OCI-LY7 (cell line): Measurements from ENCODE around the gene ENOSF1. TPM values are rescaled to one million over a fixed set of nuclear protein-coding genes. Genes with fewer than 3 reads are reported as not detected.

Experiments used
- BruUV-seq: library from RNA; stranded (reverse); fragments of 400-500 nt; replicated peaks from 2 replicates; lab custom pipeline; 2021; lab: Mats Ljungman, UMichigan
- CTCF ChIA-PET: fragments of 300-600 bp; sonication (Branson Sonifier 250); formaldehyde crosslinking; loops from one replicate; lab custom pipeline; 2022; ENCODE audit warnings: antibody characterized with exemption; ENCODE audit not compliant: unreplicated experiment; lab: Charles Lee
- POLR2A ChIA-PET: fragments of 300-600 bp; sonication (Branson Sonifier 250); formaldehyde crosslinking; loops from one replicate; lab custom pipeline; 2022; ENCODE audit warnings: antibody characterized with exemption; lab: Charles Lee
- DNase-seq: peaks from one replicate; pipeline ENCODE4 v3.0.0-alpha.2; 2015; ENCODE audit warnings: low spot score
- H2AFZ ChIP-seq: fragments of 200-600 bp; sonication (generic), shearing (Covaris generic); 2 replicates; pipeline ENCODE4 v1.6.1; 2014; ENCODE audit warnings: mild to moderate bottlenecking, antibody characterized with exemption, low read length, moderate library complexity
- H3K27ac ChIP-seq: fragments of 200-600 bp; sonication (generic); 2 replicates; pipeline ENCODE4 v1.5.1; 2014; ENCODE audit warnings: mixed run types, low read depth, mild to moderate bottlenecking, moderate library complexity, low read length, inconsistent platforms; ENCODE audit not compliant: poor library complexity, severe bottlenecking
- H3K36me3 ChIP-seq: fragments of 200-600 bp; sonication (generic); 2 replicates; pipeline ENCODE4 v1.6.1; 2014; ENCODE audit warnings: mild to moderate bottlenecking, antibody characterized with exemption, low read length, moderate library complexity, mixed read lengths; ENCODE audit not compliant: insufficient read depth
- H3K4me1 ChIP-seq: fragments of 200-600 bp; sonication (generic); 2 replicates; pipeline ENCODE4 v1.5.1; 2014; ENCODE audit warnings: mild to moderate bottlenecking, low read length; ENCODE audit not compliant: insufficient read depth, poor library complexity, severe bottlenecking
- H3K4me2 ChIP-seq: fragments of 200-600 bp; sonication (generic); 2 replicates; pipeline ENCODE4 v1.6.1; 2014; ENCODE audit warnings: mild to moderate bottlenecking, low read length
- H3K4me3 ChIP-seq: fragments of 200-600 bp; sonication (generic); 2 replicates; pipeline ENCODE4 v1.5.1; 2014; ENCODE audit warnings: mild to moderate bottlenecking, low read depth, low read length; ENCODE audit not compliant: poor library complexity, severe bottlenecking
- H3K79me2 ChIP-seq: fragments of 200-600 bp; sonication (generic); 2 replicates; pipeline ENCODE4 v1.6.1; 2016; ENCODE audit warnings: low read depth, mild to moderate bottlenecking, low read length, moderate library complexity, mixed read lengths; ENCODE audit not compliant: insufficient read depth
- H3K9me2 ChIP-seq: fragments of 200-600 bp; sonication (generic); 2 replicates; pipeline ENCODE4 v1.6.1; 2016; ENCODE audit warnings: mild to moderate bottlenecking, low read length, mixed read lengths; ENCODE audit not compliant: insufficient read depth
- H3K9me3 ChIP-seq: fragments of 200-600 bp; sonication (generic); 2 replicates; pipeline ENCODE4 v1.6.1; 2014; ENCODE audit warnings: mild to moderate bottlenecking, mixed run types, low read length, mixed read lengths
- H4K20me1 ChIP-seq: fragments of 200-600 bp; sonication (generic); 2 replicates; pipeline ENCODE4 v1.6.1; 2014; ENCODE audit warnings: mild to moderate bottlenecking, antibody characterized with exemption, low read length, moderate library complexity, mixed read lengths; ENCODE audit not compliant: insufficient read depth
- EZH2phosphoT487 ChIP-seq: fragments of 200-600 bp; sonication (generic); IDR thresholded peaks from 2 replicates; pipeline ENCODE4 v1.6.1; 2018; ENCODE audit warnings: low read depth, borderline replicate concordance, mild to moderate bottlenecking, mixed run types, antibody characterized with exemption, low read length, moderate library complexity, mixed read lengths
- intact Hi-C: fragments of 100-400 bp; cut with micrococcal nuclease; formaldehyde crosslinking; loops from one replicate; pipeline ENCODE4 v1.10.0; 2022; ENCODE audit not compliant: unreplicated experiment
- total RNA-seq, 2 experiments: library from RNA; depleted of rRNA in 1 of 2; stranded (reverse); fragments of >200 nt in 1 of 2; shearing (Covaris generic) in 1 of 2; gene quantifications; 2 replicates each; pipeline ENCODE4 v1.2.3, GENCODE V29; 2014 to 2022
- TF ChIP-seq, protein P1 (sequence below): fragments of 200-600 bp; sonication (generic); conservative IDR thresholded peaks from 2 replicates; pipeline ENCODE4 v1.5.1; 2014; ENCODE audit warnings: mild to moderate bottlenecking, antibody characterized with exemption, low read length, moderate library complexity, mixed read lengths

The ENOSF1 gene
- total RNA-seq, 2 experiments from 2014 or later, result 40.1 to 44.0 TPM

DNA sequence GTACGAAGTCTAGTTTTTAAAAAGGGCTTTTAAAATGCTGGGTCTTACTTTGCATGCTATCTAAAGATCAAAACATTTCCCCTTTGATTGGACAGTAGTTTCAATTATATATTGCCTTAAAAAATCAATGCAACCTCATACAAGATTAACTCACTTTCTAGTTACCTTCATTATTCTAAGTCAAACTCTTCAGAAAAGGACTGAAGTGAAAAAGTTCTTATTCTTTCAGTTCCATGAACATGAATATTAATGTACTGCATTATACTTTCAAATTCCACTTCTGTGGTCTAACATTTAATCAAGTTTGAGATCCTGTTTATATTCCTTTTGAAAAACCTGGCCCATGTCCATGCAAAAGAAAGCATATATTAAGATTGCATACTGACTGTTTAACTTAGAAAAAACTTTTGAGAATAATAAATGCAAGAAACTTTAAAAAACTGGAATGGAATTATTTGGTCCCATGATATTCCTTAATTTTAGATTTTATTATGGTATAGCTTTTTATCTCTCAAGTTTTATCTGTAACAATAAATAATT, 11.2 kb upstream of the ENOSF1 start:
- Histone ChIP-seq H3K4me3 (no peak overlapping the region), H4K20me1 (no peaks in the 10 kb centered on the region), H3K27ac (no peak overlapping the region), H2AFZ (no peak overlapping the region), H3K79me2 (no peaks in the 10 kb centered on the region), H3K9me3 (no peaks in the 10 kb centered on the region), H3K4me1 (no peaks in the 10 kb centered on the region), H3K36me3 (no peaks in the 10 kb centered on the region), H3K9me2 (no peaks in the 10 kb centered on the region), H3K4me2 (no peak overlapping the region)
- DNase-seq, result no peak
- ChIA-PET POLR2A (no interaction called here), CTCF (no interaction called here)
- no TSS peak for BruUV-seq
- intact Hi-C loops, result no loop called here
- TF ChIP-seq, protein P1, sequence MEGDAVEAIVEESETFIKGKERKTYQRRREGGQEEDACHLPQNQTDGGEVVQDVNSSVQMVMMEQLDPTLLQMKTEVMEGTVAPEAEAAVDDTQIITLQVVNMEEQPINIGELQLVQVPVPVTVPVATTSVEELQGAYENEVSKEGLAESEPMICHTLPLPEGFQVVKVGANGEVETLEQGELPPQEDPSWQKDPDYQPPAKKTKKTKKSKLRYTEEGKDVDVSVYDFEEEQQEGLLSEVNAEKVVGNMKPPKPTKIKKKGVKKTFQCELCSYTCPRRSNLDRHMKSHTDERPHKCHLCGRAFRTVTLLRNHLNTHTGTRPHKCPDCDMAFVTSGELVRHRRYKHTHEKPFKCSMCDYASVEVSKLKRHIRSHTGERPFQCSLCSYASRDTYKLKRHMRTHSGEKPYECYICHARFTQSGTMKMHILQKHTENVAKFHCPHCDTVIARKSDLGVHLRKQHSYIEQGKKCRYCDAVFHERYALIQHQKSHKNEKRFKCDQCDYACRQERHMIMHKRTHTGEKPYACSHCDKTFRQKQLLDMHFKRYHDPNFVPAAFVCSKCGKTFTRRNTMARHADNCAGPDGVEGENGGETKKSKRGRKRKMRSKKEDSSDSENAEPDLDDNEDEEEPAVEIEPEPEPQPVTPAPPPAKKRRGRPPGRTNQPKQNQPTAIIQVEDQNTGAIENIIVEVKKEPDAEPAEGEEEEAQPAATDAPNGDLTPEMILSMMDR, result no peak
- TF ChIP-seq EZH2phosphoT487, result no peak

DNA sequence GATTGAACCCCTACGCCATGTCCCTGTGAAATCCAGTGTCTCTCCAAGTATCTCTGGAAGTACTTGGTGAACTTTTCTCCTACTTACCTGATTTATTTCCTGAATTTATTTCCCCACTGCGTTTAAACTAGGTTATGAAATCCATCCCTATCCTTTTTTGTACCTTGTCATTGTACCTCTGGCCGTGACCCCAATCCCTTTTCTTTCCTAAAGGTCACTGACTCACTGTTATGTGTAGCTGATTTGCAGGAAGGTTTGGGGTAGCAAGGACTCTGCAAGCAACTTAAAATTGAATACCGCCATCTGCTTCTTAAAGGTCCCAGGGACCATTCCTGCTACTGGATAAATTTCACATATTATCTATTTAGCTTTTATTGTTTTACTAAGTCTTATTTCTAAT, 4.6 kb upstream of the ENOSF1 start:
- H3K4me2 ChIP-seq, result no peak overlapping the region
- no TSS peak for BruUV-seq
- ChIA-PET CTCF (no interaction called here), POLR2A (interaction anchor here (0.5 kb wide), 1 partner anchor 9 kb away, joined by 3 read pairs; no protein-coding TSS in a partner anchor)
- H3K9me2 ChIP-seq, result no peaks in the 10 kb centered on the region
- H3K4me3 ChIP-seq, result no peak overlapping the region
- no peaks in the 10 kb centered on the region for H3K9me3 ChIP-seq
- no peaks in the 10 kb centered on the region for H3K4me1 ChIP-seq
- no peaks in the 10 kb centered on the region for H4K20me1 ChIP-seq
- no peak for TF ChIP-seq EZH2phosphoT487
- TF ChIP-seq, protein P1, result no peak
- H2AFZ ChIP-seq, result no peak overlapping the region
- H3K36me3 ChIP-seq, result no peaks in the 10 kb centered on the region
- no peak overlapping the region for H3K27ac ChIP-seq
- intact Hi-C loops, result no loop called here
- H3K79me2 ChIP-seq, result no peaks in the 10 kb centered on the region
- no peak for DNase-seq

DNA sequence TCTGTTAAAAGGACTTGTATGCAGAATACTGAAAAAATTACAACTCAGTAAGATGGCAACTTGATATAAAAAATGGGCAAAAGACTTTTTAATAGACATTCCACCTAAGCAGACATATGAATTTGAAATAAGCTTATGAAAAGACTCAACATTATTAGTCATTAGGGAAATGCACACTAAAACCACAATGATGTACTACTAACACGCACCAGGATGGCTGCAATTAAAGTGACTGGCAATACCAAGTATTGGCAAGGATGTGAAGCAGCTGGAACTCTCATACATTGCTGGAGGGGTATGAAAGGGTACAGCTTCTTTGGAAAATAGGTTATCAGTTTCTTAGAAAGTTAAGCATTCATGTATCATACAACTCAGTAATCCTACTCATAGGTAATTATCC, 3.2 kb upstream of the ENOSF1 start:
- BruUV-seq, result no TSS peak
- no peak for TF ChIP-seq EZH2phosphoT487
- TF ChIP-seq, protein P1, result no peak
- intact Hi-C loops, result no loop called here
- no peak for DNase-seq
- Histone ChIP-seq H3K4me2 (no peak overlapping the region), H3K36me3 (no peaks in the 10 kb centered on the region), H3K4me1 (no peaks in the 10 kb centered on the region), H3K27ac (no peak overlapping the region), H3K9me3 (no peaks in the 10 kb centered on the region), H4K20me1 (no peaks in the 10 kb centered on the region), H2AFZ (no peak overlapping the region), H3K4me3 (no peak overlapping the region), H3K79me2 (peaks cover 3% of the 10 kb centered on the region; the same call in 1 of the 2 replicates), H3K9me2 (no peaks in the 10 kb centered on the region)
- ChIA-PET CTCF (no interaction called here), POLR2A (interaction anchor here (0.7 kb wide), 1 partner anchor 29 kb away, joined by 3 read pairs; no protein-coding TSS in a partner anchor)
